HepG2 (cell line): Measurements from ENCODE around the gene GFPT1. TPM values are rescaled to one million over a fixed set of nuclear protein-coding genes. Genes with fewer than 3 reads are reported as not detected.
A peak's percentile ranks its signal among the peaks of the same experiment; 100 is the strongest.

Experiments used
- ARID5B ChIP-seq: IDR thresholded peaks from 2 replicates; pipeline ENCODE4 v1.4.0; 2020; ENCODE audit warnings: mild to moderate bottlenecking, missing genetic modification reagents
- CEBPG ChIP-seq: IDR thresholded peaks from 2 replicates; pipeline ENCODE4 v1.6.1; 2016
- GRHL1 ChIP-seq: sonication (generic); formaldehyde crosslinking; conservative IDR thresholded peaks from 2 replicates; pipeline ENCODE4 v1.8.0; 2022; ENCODE audit warnings: missing genetic modification reagents
- HHEX ChIP-seq: IDR thresholded peaks from 2 replicates; pipeline ENCODE4 v1.6.1; 2016; ENCODE audit warnings: control low read depth
- HMG20A ChIP-seq: IDR thresholded peaks from 2 replicates; pipeline ENCODE4 v1.6.1; 2016; ENCODE audit warnings: borderline replicate concordance
- JUNB ChIP-seq: sonication (generic); formaldehyde crosslinking; IDR thresholded peaks from 2 replicates; pipeline ENCODE4 v1.8.0; 2022; ENCODE audit warnings: missing genetic modification reagents, mild to moderate bottlenecking, borderline replicate concordance
- LBX2 ChIP-seq: sonication (generic); formaldehyde crosslinking; IDR thresholded peaks from 2 replicates; pipeline ENCODE4 v1.5.0; 2020; ENCODE audit warnings: missing genetic modification reagents, mild to moderate bottlenecking, borderline replicate concordance
- MEIS2 ChIP-seq: sonication (generic); formaldehyde crosslinking; IDR thresholded peaks from 2 replicates; pipeline ENCODE4 v1.9.0; 2021; ENCODE audit warnings: mild to moderate bottlenecking, missing genetic modification reagents
- POLR2A ChIP-seq, 2 experiments: IDR thresholded peaks; 2 replicates each; pipeline ENCODE4 v1.6.1; 2011; ENCODE audit warnings: low read depth in 2 of 2, low read length in 2 of 2, mild to moderate bottlenecking in 1 of 2, moderate library complexity in 1 of 2; ENCODE audit not compliant: insufficient read depth in 1 of 2
- RCOR2 ChIP-seq: IDR thresholded peaks from 2 replicates; pipeline ENCODE4 v1.6.1; 2016; ENCODE audit warnings: missing biosample characterization, missing genetic modification reagents
- SNAI1 ChIP-seq: sonication (generic); formaldehyde crosslinking; IDR thresholded peaks from 2 replicates; pipeline ENCODE4 v1.5.0; 2020; ENCODE audit warnings: mild to moderate bottlenecking, missing genetic modification reagents, borderline replicate concordance
- THYN1 ChIP-seq: sonication (generic); formaldehyde crosslinking; IDR thresholded peaks from 2 replicates; pipeline ENCODE4 v1.8.1; 2023; ENCODE audit warnings: low read depth, mild to moderate bottlenecking, moderate library complexity, missing genetic modification reagents, borderline replicate concordance
- ZFP91 ChIP-seq: sonication (generic); formaldehyde crosslinking; IDR thresholded peaks from 2 replicates; pipeline ENCODE4 v1.9.0; 2022; ENCODE audit warnings: missing genetic modification reagents, mild to moderate bottlenecking, borderline replicate concordance
- ZNF800 ChIP-seq: sonication (generic); formaldehyde crosslinking; IDR thresholded peaks from 2 replicates; pipeline ENCODE4 v1.4.0; 2020; ENCODE audit warnings: missing genetic modification reagents
- polyA plus RNA-seq, 8 experiments: library from polyadenylated mRNA; depleted of rRNA in 3 of 8; stranded (reverse) in 7 of 8; unstranded in 1 of 8; fragments of >200 nt; fragmentation: Illumina TruSeq in 4 of 8; extraction: Trizol in 4 of 8; gene quantifications; 2 replicates each; pipeline versions ENCODE4 v1.2.1 to v1.2.3, GENCODE V29; 2011 to 2016; ENCODE audit warnings: low read depth in 4 of 8, missing spikeins in 1 of 8, mixed read lengths in 1 of 8; ENCODE audit not compliant: insufficient read depth in 1 of 8
- total RNA-seq, 5 experiments: library from RNA; depleted of rRNA; stranded (reverse); fragments of >200 nt; fragmentation: Illumina TruSeq; extraction: Trizol; gene quantifications; 2 replicates each; pipeline ENCODE4 v1.2.3, GENCODE V29; 2016; ENCODE audit warnings: low read depth in 1 of 5

Gene GFPT1
- total and polyA plus RNA-seq, 2 of the 13 experiments (the other 11 are each of a cell fraction or from before 2014, with no cell fraction given), result 24.0 to 84.9 TPM

- no peak for TF ChIP-seq GRHL1 (CRISPR knock-in tag)
- no peak for TF ChIP-seq RCOR2
- no peak for TF ChIP-seq JUNB
- TF ChIP-seq ZFP91, result no peak
- TF ChIP-seq CEBPG (CRISPR knock-in tag), result peak; percentile 80
- no peak for TF ChIP-seq HMG20A (CRISPR knock-in tag)
- TF ChIP-seq THYN1 (CRISPR knock-in tag), result no peak
- no peak for TF ChIP-seq POLR2A (IDR thresholded peaks at IDR 0.05; ENCODE audit: insufficient read depth in 1 of 2, low read depth in 2 of 2, low read length in 2 of 2)
- no peak for TF ChIP-seq ARID5B (CRISPR knock-in tag)
- no peak for TF ChIP-seq SNAI1
- no peak for TF ChIP-seq MEIS2 (CRISPR knock-in tag)
- no peak for TF ChIP-seq LBX2 (CRISPR knock-in tag)
- no peak for TF ChIP-seq ZNF800 (CRISPR knock-in tag)
- TF ChIP-seq HHEX (CRISPR knock-in tag), result no peak
Measured at GRCh38 chr2:69345434-69345833, 41.6 kb downstream of the GFPT1 start (continued).
